ENCODE data around the gene ZNF221.
"Not testable (repeated sequence)": the region's sequence is repeated elsewhere in the genome, so short reads cannot be mapped to it uniquely, and the experiment has no call there.

The ZNF221 gene

DNA sequence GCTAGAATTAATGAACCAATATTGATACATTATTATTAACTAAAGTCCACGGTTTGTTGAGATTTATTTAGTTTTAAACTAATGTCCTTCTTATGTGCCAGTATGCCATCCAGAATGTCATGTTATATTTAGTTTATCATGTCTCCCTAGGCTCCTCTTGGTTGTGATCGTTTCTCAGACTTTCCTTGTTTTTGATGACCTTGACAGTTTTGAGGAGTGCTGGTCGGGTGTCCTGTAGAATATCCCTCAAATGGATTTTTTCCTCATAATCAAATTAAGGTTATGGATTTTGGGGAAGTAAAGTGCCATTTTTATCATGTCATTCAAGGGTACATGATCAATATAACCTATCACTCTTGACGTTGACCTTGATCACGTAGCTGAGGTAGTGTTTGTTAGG is 9.8 kb upstream of the ZNF221 start:
- TF ChIP-seq CTCF (IDR thresholded peaks at IDR 0.05; ENCODE audit: insufficient read depth, low read length, poor library complexity, severe bottlenecking) = no peak
- no peaks in the 10 kb centered on the region for H3K36me3 ChIP-seq (ENCODE audit: control insufficient read depth, insufficient read depth, low read length)
- no peak for DNase-seq (ENCODE audit: extremely low read depth, insufficient read length)
- no peaks in the 10 kb centered on the region for H3K27me3 ChIP-seq (replicated peaks; ENCODE audit: control insufficient read depth, insufficient read depth, low read length)
- no peak overlapping the region for H3K4me3 ChIP-seq (replicated peaks; ENCODE audit: low read depth, low read length)

DNA sequence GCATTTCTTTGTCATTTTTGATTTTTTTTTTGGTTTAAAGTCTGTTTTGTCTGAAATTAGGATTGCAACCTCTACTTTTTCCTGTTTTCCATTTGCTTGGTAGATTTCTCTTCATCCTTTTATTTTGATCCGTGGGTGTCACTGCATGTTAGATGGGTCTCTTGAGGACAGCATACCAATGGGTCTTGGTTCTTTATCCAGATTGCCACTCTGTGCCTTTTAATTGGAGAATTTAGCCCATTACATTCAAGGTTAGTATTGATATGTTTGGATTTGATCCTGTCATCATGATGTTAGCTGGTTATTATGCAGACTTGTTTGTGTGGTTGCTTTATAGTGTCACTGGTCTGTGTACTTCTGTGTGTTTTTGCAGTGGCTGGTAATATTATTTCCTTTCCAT is 3.6 kb upstream of the ZNF221 start:
- not testable (repeated sequence) for H3K4me3 ChIP-seq (replicated peaks; ENCODE audit: low read depth, low read length); DNase-seq (ENCODE audit: extremely low read depth, insufficient read length); H3K27me3 ChIP-seq (replicated peaks; ENCODE audit: control insufficient read depth, insufficient read depth, low read length); H3K36me3 ChIP-seq (ENCODE audit: control insufficient read depth, insufficient read depth, low read length)

DNA sequence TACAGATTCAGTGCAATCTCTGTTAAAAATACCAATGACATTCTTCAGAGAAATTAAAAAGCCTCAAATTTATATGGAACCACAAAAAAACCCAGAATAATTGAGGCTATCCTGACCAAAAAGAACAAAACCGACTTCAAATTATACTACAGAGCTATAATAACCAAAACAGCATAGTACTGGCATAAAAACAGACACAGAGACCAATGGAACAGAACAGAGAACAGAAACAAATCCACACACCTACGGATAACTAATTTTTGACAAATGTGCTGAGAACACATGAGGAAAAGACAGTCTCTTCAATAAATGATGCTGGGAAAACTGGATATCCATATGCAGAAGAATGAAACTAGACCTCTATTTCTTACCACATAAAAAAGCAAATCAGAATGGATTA is 1.2 kb upstream of the ZNF221 start:
- H3K27me3 ChIP-seq (replicated peaks; ENCODE audit: control insufficient read depth, insufficient read depth, low read length); DNase-seq (ENCODE audit: extremely low read depth, insufficient read length); H3K36me3 ChIP-seq (ENCODE audit: control insufficient read depth, insufficient read depth, low read length); H3K4me3 ChIP-seq (replicated peaks; ENCODE audit: low read depth, low read length): not testable (repeated sequence)

- Histone ChIP-seq H3K4me3 (replicated peaks; ENCODE audit: low read depth, low read length) (no peak overlapping the region), H3K36me3 (ENCODE audit: control insufficient read depth, insufficient read depth, low read length) (no peaks in the 10 kb centered on the region), H3K27me3 (replicated peaks; ENCODE audit: control insufficient read depth, insufficient read depth, low read length) (no peaks in the 10 kb centered on the region)
- TF ChIP-seq CTCF (IDR thresholded peaks at IDR 0.05; ENCODE audit: insufficient read depth, low read length, poor library complexity, severe bottlenecking) = no peak
- peak; percentile 16 for DNase-seq (ENCODE audit: extremely low read depth, insufficient read length)
Observed at GRCh38 chr19:43956827-43957226, 5.8 kb downstream of the ZNF221 start.

- Histone ChIP-seq H3K36me3 (ENCODE audit: control insufficient read depth, insufficient read depth, low read length) (no peaks in the 10 kb centered on the region), H3K4me3 (replicated peaks; ENCODE audit: low read depth, low read length) (no peak overlapping the region), H3K27me3 (replicated peaks; ENCODE audit: control insufficient read depth, insufficient read depth, low read length) (no peaks in the 10 kb centered on the region)
- TF ChIP-seq CTCF (IDR thresholded peaks at IDR 0.05; ENCODE audit: insufficient read depth, low read length, poor library complexity, severe bottlenecking) = no peak
- DNase-seq (ENCODE audit: extremely low read depth, insufficient read length) = no peak
Observed at GRCh38 chr19:43957891-43958290, 6.9 kb downstream of the ZNF221 start.

GRCh38 chr19:43960411-43960810 is 9.4 kb downstream of the ZNF221 start:
- Histone ChIP-seq H3K27me3 (replicated peaks; ENCODE audit: control insufficient read depth, insufficient read depth, low read length) (no peaks in the 10 kb centered on the region), H3K36me3 (ENCODE audit: control insufficient read depth, insufficient read depth, low read length) (no peaks in the 10 kb centered on the region; the same call in 1 of the 2 replicates), H3K4me3 (replicated peaks; ENCODE audit: low read depth, low read length) (no peak overlapping the region)
- no peak for DNase-seq (ENCODE audit: extremely low read depth, insufficient read length)
- no peak for TF ChIP-seq CTCF (IDR thresholded peaks at IDR 0.05; ENCODE audit: insufficient read depth, low read length, poor library complexity, severe bottlenecking)

GRCh38 chr19:43966079-43966694 is 15.2 kb downstream of the ZNF221 start:
- no peak for DNase-seq (ENCODE audit: extremely low read depth, insufficient read length)
- Histone ChIP-seq H3K4me3 (replicated peaks; ENCODE audit: low read depth, low read length) (no peak overlapping the region), H3K27me3 (replicated peaks; ENCODE audit: control insufficient read depth, insufficient read depth, low read length) (no peaks in the 10 kb centered on the region), H3K36me3 (ENCODE audit: control insufficient read depth, insufficient read depth, low read length) (peaks cover 2% of the 10 kb centered on the region)
- no peak for TF ChIP-seq CTCF (IDR thresholded peaks at IDR 0.05; ENCODE audit: insufficient read depth, low read length, poor library complexity, severe bottlenecking)

All from GM06990 (cell line).